H9 (cell line): ENCODE measurements around the gene ARMC12. TPM values are rescaled to one million over a fixed set of nuclear protein-coding genes. Genes with fewer than 3 reads are reported as not detected.
A peak's percentile ranks its signal among the peaks of the same experiment; 100 is the strongest.

Experiments
- DNase-seq: peaks from one replicate; pipeline ENCODE4 v3.0.0-alpha.2; 2017
- H2AFZ ChIP-seq: one replicate; pipeline ENCODE4 v1.6.1; 2013; ENCODE audit warnings: mild to moderate bottlenecking, low read length, control low read depth, moderate library complexity
- H2AK5ac ChIP-seq: 2 replicates; pipeline ENCODE4 v1.6.1; 2013; ENCODE audit warnings: low read length, control low read depth, mixed read lengths; ENCODE audit not compliant: insufficient read length
- H2BK120ac ChIP-seq: one replicate; pipeline ENCODE4 v1.6.1; 2013; ENCODE audit warnings: low read depth, mild to moderate bottlenecking, low read length, control low read depth, inconsistent platforms; ENCODE audit not compliant: poor library complexity, severe bottlenecking
- H2BK12ac ChIP-seq: 2 replicates; pipeline ENCODE4 v1.6.1; 2013; ENCODE audit warnings: low read length, control low read depth, mixed read lengths, low read depth; ENCODE audit not compliant: insufficient read length
- H2BK15ac ChIP-seq: 2 replicates; pipeline ENCODE4 v1.6.1; 2013; ENCODE audit warnings: low read depth, low read length, control low read depth
- H2BK20ac ChIP-seq: one replicate; pipeline ENCODE4 v1.6.1; 2013; ENCODE audit warnings: low read depth, mild to moderate bottlenecking, low read length, control low read depth, inconsistent platforms; ENCODE audit not compliant: poor library complexity, severe bottlenecking
- H2BK5ac ChIP-seq: 2 replicates; pipeline ENCODE4 v1.6.1; 2013; ENCODE audit warnings: low read length, control low read depth, mixed read lengths; ENCODE audit not compliant: insufficient read length
- H3K14ac ChIP-seq: 2 replicates; pipeline ENCODE4 v1.6.1; 2013; ENCODE audit warnings: low read length, control low read depth; ENCODE audit not compliant: insufficient read depth
- H3K18ac ChIP-seq: 2 replicates; pipeline ENCODE4 v1.6.1; 2013; ENCODE audit warnings: low read depth, mild to moderate bottlenecking, mixed read lengths, low read length, control low read depth; ENCODE audit not compliant: insufficient read length
- H3K23ac ChIP-seq: 2 replicates; pipeline ENCODE4 v1.6.1; 2013; ENCODE audit warnings: low read length, control low read depth, mixed read lengths, low read depth; ENCODE audit not compliant: insufficient read length
- H3K23me2 ChIP-seq: 2 replicates; pipeline ENCODE4 v1.6.1; 2013; ENCODE audit warnings: low read depth, mild to moderate bottlenecking, mixed read lengths, low read length, control low read depth; ENCODE audit not compliant: insufficient read length, poor library complexity, severe bottlenecking
- H3K27ac ChIP-seq: 2 replicates; pipeline ENCODE4 v1.5.1; 2013; ENCODE audit warnings: low read length, control low read depth, mixed read lengths, low read depth; ENCODE audit not compliant: insufficient read length
- H3K27me3 ChIP-seq: 2 replicates; pipeline ENCODE4 v1.6.1; 2013; ENCODE audit warnings: low read length, control low read depth, inconsistent platforms; ENCODE audit not compliant: insufficient read depth
- H3K4ac ChIP-seq: 2 replicates; pipeline ENCODE4 v1.6.1; 2013; ENCODE audit warnings: low read depth, mild to moderate bottlenecking, control low read depth, inconsistent platforms, low read length, moderate library complexity
- H3K4me1 ChIP-seq: 2 replicates; pipeline ENCODE4 v1.6.1; 2013; ENCODE audit warnings: low read length, control low read depth, inconsistent platforms; ENCODE audit not compliant: insufficient read depth
- H3K4me2 ChIP-seq: 2 replicates; pipeline ENCODE4 v1.6.1; 2013; ENCODE audit warnings: low read length, control low read depth, mixed read lengths; ENCODE audit not compliant: insufficient read length, insufficient read depth
- H3K56ac ChIP-seq: 2 replicates; pipeline ENCODE4 v1.6.1; 2013; ENCODE audit warnings: low read depth, mild to moderate bottlenecking, mixed read lengths, low read length, control low read depth; ENCODE audit not compliant: insufficient read length
- H3K79me1 ChIP-seq: 2 replicates; pipeline ENCODE4 v1.6.1; 2013; ENCODE audit warnings: low read depth, mild to moderate bottlenecking, moderate library complexity, low read length, control low read depth, inconsistent platforms; ENCODE audit not compliant: insufficient read depth, poor library complexity, severe bottlenecking
- H3K79me2 ChIP-seq: 2 replicates; pipeline ENCODE4 v1.6.1; 2013; ENCODE audit warnings: low read length, control low read depth, inconsistent platforms; ENCODE audit not compliant: insufficient read depth
- H3K9ac ChIP-seq: 2 replicates; pipeline ENCODE4 v1.6.1; 2013; ENCODE audit warnings: low read length, control low read depth, mixed read lengths; ENCODE audit not compliant: insufficient read length; ENCODE audit errors: extremely low read depth
- H3K9me3 ChIP-seq: one replicate; pipeline ENCODE4 v1.6.1; 2013; ENCODE audit warnings: low read depth, low read length, inconsistent platforms; ENCODE audit not compliant: control insufficient read depth
- H3T11ph ChIP-seq: one replicate; pipeline ENCODE4 v1.6.1; 2013; ENCODE audit warnings: mild to moderate bottlenecking, low read length, control low read depth, inconsistent platforms
- H4K20me1 ChIP-seq: one replicate; pipeline ENCODE4 v1.6.1; 2013; ENCODE audit not compliant: control insufficient read depth, insufficient read length, insufficient read depth
- H4K5ac ChIP-seq: 2 replicates; pipeline ENCODE4 v1.6.1; 2013; ENCODE audit warnings: low read depth, mild to moderate bottlenecking, mixed read lengths, low read length, control low read depth; ENCODE audit not compliant: insufficient read length
- H4K8ac ChIP-seq: replicated peaks from 2 replicates; pipeline ENCODE4 v1.6.1; 2013; ENCODE audit warnings: low read length, control low read depth, mixed read lengths, low read depth; ENCODE audit not compliant: insufficient read length
- H4K91ac ChIP-seq: 2 replicates; pipeline ENCODE4 v1.6.1; 2013; ENCODE audit warnings: low read depth, mild to moderate bottlenecking, moderate library complexity, mixed read lengths, low read length, control low read depth; ENCODE audit not compliant: insufficient read length
- H3K27ac Mint-ChIP-seq, 3 experiments: 2 replicates in 2 of 3; 3 replicates in 1 of 3; pipeline ENCODE4 v1.8.0; 2020 to 2021; ENCODE audit warnings: mixed read lengths in 3 of 3, mild to moderate bottlenecking in 1 of 3, moderate library complexity in 1 of 3
- H3K27me3 Mint-ChIP-seq: 2 replicates; pipeline ENCODE4 v1.8.0; 2021; ENCODE audit warnings: low read depth, mild to moderate bottlenecking, moderate library complexity, mixed read lengths
- H3K36me3 Mint-ChIP-seq, 3 experiments: 2 replicates in 2 of 3; 3 replicates in 1 of 3; pipeline ENCODE4 v1.8.0; 2020 to 2021; ENCODE audit warnings: low read depth in 3 of 3, mixed read lengths in 3 of 3; ENCODE audit not compliant: insufficient read depth in 1 of 3
- H3K4me1 Mint-ChIP-seq, 2 experiments: 2 replicates each; pipeline ENCODE4 v1.8.0; 2020; ENCODE audit warnings: mixed read lengths in 2 of 2
- H3K4me3 Mint-ChIP-seq, 2 experiments: 2 replicates in 1 of 2; 3 replicates in 1 of 2; pipeline ENCODE4 v1.8.0; 2020 to 2021; ENCODE audit warnings: mild to moderate bottlenecking in 2 of 2, mixed read lengths in 2 of 2, moderate library complexity in 1 of 2
- H3K9me3 Mint-ChIP-seq, 2 experiments: 2 replicates in 1 of 2; 3 replicates in 1 of 2; pipeline ENCODE4 v1.8.0; 2020; ENCODE audit warnings: mild to moderate bottlenecking in 2 of 2, mixed read lengths in 2 of 2, moderate library complexity in 1 of 2
- CTCF ChIP-seq: fragments of 200-600 bp; sonication (generic); conservative IDR thresholded peaks from 3 replicates; pipeline ENCODE4 v1.8.0; 2021; ENCODE audit warnings: antibody characterized with exemption, mild to moderate bottlenecking
- WGBS: extraction: QIAGEN DNeasy Blood & Tissue Kit; methylation state at CpG from one replicate; pipeline ENCODE4 v1.1.7; 2013; ENCODE audit warnings: missing lambda C conversion rate, low lambda C conversion rate, mixed read lengths; ENCODE audit not compliant: insufficient read length; ENCODE audit errors: extremely low coverage; 5-methylcytosine and 5-hydroxymethylcytosine counted together
- total RNA-seq: library from RNA; stranded (reverse); gene quantifications from 2 replicates; pipeline ENCODE4 v1.2.1, GENCODE V29; 2021

Gene ARMC12
- total RNA-seq, 1 experiment from 2014 or later = 1.7 TPM

DNA sequence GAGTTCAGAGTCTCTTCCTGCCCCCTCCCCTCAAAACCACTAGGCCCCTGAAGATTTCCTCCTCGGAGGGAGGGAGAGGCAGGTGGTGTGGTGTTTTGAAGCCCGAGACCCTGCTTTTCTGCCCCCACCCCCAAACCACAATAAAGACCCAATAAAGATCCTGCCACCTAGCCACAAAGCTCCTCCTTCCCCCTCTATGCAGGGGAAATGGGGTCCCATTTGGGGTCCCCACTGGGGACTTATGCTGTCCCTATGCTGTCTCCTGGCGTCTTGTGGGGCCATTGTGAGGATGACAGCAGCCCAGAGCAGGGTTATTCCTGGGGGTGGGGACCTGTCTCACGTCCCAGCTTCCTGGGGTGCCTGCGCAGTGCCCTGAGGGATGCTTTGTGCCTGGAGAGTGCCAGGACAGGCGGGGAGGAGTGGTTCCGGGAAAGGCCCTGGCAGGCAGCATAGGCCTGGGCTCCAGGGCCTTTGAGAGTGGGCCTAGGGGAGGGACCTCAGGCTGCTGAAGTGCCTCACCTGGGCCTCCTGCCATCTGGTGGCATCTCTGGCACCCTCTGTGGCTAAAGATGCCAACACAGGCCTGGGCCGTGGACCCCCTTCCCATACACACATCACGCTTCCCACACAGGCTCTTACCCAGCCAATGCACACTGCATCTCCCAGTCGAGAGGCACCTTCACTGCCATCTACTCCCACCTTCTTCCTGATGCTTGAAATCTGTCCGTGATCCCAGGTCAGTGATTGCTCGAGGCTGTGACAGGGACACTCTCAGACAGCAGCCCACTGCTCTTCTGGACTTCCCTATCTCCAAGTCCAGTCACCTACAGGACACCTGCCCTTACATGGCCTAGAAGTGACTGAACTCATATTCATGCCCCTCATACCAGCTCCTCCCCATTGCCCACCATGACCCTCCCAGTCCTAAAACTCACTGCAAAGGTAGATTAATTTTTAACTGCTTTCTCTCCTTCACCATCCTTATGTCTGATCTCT lies 7.9 kb upstream of the ARMC12 start:
- H3K9ac ChIP-seq = no peak overlapping the region

More for the DNA sequence above, 7.9 kb upstream of the ARMC12 start:
- peak; percentile 25; the same call in 1 of the 3 replicates for TF ChIP-seq CTCF
- H2AFZ ChIP-seq = no peak overlapping the region
- Mint-ChIP-seq H3K27me3 (peaks cover 32% of the 10 kb centered on the region), H3K9me3 (no peaks in the 10 kb centered on the region), H3K4me1 (peaks cover 59 to 62% of the 10 kb centered on the region in 2 experiments), H3K27ac (peak overlapping the region in 2 of 3 experiments; percentile 20 to 90; a peak in 2 of 7 replicates), H3K36me3 (no peaks in the 10 kb centered on the region; a peak in 1 of 7 replicates), H3K4me3 (peak overlapping the region; percentile 78 to 88)
- no peak overlapping the region for H2BK120ac ChIP-seq
- H2BK20ac ChIP-seq = no peak overlapping the region
- H3T11ph ChIP-seq = no peak overlapping the region
- no peak overlapping the region for H3K27ac ChIP-seq
- H3K23ac ChIP-seq = no peak overlapping the region
- no peaks in the 10 kb centered on the region for H4K20me1 ChIP-seq
- peaks cover 19% of the 10 kb centered on the region for H3K4me1 ChIP-seq
- H3K79me2 ChIP-seq = no peaks in the 10 kb centered on the region
- no peak overlapping the region for H3K4ac ChIP-seq
- H3K9me3 ChIP-seq = no peaks in the 10 kb centered on the region
- peaks cover 2% of the 10 kb centered on the region; the same call in 1 of the 2 replicates for H3K27me3 ChIP-seq
- no peak overlapping the region for H3K56ac ChIP-seq
- no CpG with 5 or more reads among the region's 12 CpGs for WGBS
- no peak overlapping the region for H3K18ac ChIP-seq
- H4K8ac ChIP-seq = no peak overlapping the region
- H3K14ac ChIP-seq = no peak overlapping the region; the same call in 1 of the 2 replicates
- H3K4me2 ChIP-seq = peak overlapping the region; percentile 79
- no peak for DNase-seq
- no peaks in the 10 kb centered on the region for H3K79me1 ChIP-seq
- H2AK5ac ChIP-seq = no peak overlapping the region
- no peak overlapping the region for H2BK15ac ChIP-seq
- peaks cover 11% of the 10 kb centered on the region for H3K23me2 ChIP-seq
- no peak overlapping the region for H2BK12ac ChIP-seq
- H2BK5ac ChIP-seq = no peak overlapping the region
- H4K5ac ChIP-seq = no peak overlapping the region
- H4K91ac ChIP-seq = no peak overlapping the region
